Femur (tissue), 1 donor: ENCODE data around the gene CASQ2.

Experiments
- DNase-seq: peaks from one replicate; pipeline ENCODE4 v3.0.0-alpha.2; 2017

CASQ2 gene

DNA sequence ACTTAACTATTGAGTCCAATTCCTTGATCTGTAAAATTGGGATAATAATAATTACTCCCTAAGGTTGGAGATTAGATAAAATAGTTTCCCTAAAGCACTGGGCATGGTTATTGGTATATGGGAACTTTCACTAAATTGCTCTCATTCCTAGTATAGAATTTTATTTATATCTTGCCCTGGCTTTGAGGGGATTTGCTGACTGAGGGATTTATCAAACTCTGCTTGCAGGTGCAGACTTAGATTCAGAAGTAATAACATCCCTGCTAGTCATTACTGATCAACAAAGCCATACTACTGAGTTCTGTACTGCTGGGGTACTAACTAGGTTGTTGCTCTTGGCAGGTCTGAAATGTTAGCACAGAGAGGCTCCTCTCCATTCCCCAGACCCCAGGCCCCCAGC lies 41.9 kb downstream of the CASQ2 start:
- no peak for DNase-seq

DNA sequence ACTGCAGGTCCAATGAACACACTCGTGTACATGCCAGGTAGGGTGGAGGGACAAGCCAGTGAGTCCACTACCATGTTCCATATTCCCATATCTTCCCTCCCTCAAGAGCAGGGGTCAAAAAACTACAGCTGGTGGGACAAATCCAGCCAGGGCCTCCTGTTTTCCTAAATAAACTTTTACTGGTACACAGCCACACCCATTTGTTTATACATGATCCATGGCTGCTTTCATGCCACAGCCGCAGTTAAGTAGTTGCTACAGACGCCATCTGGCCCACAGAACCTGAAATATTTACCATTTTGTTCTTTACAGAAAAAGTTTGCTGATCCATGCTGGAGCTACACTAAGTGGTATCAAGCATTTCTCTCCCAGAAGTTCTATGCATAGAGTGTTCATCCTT lies 42.4 kb downstream of the CASQ2 start:
- DNase-seq: no peak

DNA sequence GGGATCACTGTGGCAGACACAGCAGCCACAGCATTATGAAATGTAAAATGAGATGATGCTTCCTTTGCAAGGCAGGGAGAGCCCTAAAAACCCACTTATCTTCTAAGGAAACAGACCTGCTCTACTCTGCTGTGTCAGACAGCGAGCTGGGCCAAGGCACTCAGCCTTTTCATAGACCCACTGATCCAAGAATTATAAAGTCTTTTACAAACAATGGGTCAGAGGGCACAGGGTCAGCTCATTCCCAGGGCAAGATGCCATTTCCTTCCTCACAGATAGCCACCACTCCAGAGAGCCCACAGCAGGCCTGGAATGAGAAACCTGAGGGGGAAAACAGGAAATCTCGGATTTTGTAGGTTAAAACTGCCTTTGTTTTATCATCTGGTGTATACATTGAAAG lies 42.9 kb downstream of the CASQ2 start:
- DNase-seq: no peak

DNA sequence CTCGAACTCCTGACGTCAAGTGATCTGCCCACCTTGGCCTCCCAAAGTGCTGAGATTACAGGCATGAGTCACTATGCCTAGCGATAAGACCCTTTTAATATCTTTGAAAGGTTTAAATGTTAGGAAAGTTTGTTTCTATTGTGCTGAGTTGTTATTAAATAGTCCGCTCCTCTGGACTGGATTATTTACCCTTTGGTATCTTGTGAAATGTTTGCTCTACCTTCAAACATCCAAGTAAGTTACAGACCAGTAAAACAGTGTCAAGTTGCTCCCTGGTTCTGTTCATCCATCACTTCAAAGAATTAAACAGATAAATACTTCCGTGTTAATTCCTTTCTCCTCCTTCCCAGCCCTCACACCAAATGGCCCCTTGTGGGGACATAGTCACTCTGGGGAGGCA lies 44.8 kb downstream of the CASQ2 start:
- no peak for DNase-seq

DNA sequence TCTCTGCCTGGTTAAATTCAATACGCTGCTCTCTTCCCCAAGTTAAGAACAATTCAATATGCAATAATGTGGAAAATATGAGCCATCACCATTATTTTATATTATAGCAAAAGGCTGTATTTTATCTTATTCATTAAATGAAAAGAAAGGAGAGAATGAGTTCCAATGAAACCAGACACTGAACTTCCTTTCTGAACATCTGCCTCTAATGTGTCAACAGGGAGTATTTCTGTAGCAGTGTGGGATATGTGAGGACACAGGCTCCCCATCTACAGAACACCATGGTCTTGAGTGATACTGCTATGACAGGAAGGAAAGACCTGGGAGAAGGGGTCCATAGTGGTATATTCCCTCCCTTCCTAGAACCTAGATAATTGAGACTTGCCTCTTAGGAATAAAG lies 46.3 kb downstream of the CASQ2 start:
- no peak for DNase-seq

DNA sequence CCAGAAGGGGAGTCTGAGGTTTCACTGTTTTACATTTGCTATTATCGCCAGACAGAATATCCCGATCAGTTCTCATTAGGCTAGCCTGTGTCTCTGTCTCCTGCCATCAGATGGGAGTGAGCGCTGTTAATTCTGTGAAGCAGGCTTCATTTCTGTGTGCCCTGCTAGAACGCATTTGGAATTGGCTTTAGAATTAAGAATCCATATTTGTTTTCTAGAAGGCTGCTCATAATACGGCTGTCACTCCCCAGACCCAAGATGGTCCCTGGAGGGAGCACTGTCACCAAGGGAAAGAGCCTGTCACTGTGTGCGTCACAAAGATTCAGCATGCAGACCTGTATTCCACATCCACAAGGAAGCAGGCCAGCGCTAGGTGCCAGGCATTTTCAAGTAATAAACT lies 49.2 kb downstream of the CASQ2 start:
- DNase-seq: no peak

DNA sequence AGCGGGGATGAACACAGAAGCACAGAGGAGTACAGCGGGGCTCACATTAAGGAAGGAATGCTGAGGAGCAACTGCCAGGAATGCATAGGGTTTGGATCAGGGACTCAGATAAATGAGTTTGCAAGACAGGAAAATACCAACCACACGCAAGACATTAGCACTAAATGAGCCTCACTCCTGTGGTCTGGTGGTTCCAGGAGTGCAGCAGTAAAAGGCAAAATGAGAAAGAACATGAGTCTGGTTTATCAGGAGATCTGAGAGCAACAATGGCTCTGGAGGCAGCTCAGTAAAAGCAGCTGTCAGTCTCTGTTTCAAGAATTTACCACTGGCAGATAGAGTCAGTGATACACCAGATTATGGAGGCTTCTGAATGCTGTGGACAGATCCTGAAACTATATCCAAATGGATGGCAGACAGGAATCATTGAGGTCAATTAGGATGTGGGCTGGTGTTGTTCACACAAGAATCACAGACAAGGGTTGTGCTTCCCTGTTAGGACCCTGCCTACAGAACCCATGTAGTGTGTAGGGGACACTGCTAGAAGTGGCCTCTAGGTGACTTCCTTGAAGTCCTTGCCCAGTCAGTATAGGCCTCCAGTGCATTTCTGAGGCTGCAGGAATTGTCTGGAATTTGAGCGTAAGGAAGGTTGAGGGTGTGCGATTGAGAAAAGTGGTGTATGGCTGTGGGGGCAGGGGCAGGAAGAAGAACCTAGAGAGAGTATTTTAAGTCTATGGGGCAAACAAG lies 50.3 kb downstream of the CASQ2 start:
- DNase-seq: no peak

DNA sequence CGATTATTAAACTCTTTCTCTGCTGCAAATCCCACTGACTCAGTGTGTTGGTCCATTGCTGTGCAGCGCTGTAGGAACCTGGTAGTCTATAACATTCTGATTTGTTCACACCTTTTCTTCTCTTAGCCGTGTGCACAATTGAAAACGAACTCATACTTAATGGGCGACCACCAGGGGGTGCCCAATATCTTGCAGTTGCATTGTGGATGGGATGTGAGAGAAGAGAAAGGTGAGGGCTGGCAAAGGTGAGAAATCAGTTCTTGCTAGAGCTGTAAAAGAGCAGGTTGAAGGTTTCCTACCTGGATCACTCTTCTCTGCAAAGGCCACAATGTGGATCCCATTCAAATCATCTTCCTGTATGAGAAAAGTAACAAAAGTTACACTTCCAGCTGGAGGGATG lies 51.0 kb downstream of the CASQ2 start:
- DNase-seq: no peak

DNA sequence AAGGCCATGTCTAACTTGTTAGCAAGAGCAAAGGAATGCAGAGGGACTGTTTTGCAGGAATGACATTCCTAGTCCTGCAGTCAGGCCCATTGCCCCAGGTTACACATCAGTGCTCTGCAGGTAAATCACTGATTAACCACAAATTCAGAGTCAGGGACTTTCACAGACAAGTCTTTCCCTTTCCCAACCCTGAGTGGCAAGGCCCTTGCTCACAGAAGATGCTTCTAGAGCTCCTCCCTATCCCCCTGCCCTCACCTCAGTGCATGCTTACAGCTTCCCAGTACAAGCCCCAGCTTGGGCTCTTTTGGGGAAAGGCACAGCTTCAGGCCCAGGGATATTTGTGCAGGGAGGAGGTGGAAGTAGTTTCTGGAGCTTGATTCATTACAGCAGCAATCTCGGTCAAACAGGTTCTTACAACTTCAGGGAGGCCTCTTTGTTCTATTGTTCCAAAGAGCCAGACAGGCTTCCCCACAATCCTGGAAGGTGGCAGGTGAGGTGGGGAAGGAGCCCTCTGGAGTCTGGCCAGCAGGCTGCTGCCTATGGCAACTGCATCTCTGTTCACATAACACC lies 53.9 kb downstream of the CASQ2 start:
- no peak for DNase-seq

DNA sequence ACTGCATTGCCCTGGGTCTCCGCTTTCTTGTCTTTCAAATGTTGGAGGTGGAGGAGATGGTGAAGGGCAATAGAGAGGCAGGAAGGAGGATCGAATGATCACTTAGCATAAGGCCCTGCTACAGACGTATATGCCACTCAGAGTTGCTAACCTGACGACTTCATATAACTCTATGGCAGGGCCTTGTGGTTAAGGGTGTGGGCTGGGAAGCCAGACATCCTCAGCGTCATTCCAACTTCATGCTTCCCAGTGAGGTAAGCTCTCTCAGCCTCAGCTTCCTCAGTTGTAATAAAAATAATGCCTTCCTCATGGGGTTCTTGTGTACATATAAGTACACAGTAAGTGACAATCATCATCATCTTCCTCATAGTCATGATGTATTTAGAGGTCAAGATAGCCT lies 54.6 kb downstream of the CASQ2 start:
- DNase-seq: no peak

DNA sequence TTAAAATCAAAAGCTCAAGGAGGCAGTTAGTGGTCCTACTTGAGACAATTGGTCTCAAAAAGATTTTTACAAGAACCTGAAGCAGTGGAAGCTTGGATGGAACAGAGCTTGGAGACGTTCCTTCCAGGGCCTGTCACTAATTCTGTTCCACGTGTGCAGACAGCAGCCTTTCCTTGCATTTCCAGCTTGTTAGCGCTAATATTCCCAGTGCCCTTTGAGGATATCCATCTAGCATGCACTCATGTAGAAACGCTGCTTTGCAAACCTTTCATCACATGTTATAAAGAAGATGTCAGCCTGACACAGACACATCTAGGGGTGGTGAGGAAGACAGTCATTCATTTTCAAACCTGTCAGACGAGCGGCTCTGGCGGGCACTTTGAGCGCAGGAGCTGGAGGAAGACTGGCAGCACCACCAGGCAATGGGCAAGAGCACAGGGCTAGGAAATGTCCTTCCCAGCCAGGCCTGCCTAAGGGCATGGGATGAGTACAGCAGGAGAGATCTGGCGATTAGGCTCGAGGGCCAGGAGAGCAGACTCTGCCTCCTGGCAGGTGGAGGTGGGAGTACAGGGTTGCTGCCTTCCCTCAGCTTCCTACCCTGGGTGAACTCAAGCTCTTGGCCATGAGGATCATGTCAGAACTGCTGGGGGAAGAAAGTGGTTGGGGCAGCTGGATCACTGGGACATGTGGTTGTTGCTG lies 55.5 kb downstream of the CASQ2 start:
- no peak for DNase-seq

DNA sequence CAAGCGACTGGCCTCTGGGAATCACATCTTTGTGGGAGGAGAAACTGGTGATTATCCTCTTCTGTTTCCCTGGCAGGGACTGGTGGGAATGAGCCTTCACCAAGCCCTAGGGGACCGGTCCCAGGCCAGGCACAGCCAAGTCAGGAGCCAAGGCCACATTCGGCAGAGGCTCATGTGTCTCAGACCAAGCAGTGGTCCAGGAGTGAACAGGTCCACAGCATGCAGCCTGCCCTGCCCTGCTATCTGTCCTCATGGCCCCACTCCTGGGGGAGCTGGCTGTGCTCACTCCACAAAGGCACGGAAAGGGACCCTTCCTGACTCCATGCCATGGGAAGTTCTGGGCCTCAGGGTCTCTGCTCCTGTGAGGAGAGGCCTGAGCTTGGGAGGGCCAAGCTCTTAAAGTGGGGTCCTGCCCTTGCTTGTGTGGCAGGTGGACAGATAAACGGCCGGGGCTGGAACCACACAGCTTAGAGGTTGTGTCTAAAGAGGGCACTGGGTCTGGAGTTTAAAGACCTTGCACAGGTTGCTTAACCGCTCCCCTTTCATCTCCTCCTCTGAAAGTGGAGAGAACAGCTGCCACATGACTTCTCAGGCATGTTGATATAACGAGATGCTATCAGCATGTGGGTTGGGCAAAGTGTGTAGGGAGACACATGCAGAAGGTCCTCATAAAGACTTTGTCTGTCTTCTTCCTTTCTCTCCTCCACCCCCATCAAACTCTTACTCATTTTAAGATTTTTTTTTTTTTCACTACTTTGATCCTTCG lies 57.5 kb downstream of the CASQ2 start:
- DNase-seq: no peak

DNA sequence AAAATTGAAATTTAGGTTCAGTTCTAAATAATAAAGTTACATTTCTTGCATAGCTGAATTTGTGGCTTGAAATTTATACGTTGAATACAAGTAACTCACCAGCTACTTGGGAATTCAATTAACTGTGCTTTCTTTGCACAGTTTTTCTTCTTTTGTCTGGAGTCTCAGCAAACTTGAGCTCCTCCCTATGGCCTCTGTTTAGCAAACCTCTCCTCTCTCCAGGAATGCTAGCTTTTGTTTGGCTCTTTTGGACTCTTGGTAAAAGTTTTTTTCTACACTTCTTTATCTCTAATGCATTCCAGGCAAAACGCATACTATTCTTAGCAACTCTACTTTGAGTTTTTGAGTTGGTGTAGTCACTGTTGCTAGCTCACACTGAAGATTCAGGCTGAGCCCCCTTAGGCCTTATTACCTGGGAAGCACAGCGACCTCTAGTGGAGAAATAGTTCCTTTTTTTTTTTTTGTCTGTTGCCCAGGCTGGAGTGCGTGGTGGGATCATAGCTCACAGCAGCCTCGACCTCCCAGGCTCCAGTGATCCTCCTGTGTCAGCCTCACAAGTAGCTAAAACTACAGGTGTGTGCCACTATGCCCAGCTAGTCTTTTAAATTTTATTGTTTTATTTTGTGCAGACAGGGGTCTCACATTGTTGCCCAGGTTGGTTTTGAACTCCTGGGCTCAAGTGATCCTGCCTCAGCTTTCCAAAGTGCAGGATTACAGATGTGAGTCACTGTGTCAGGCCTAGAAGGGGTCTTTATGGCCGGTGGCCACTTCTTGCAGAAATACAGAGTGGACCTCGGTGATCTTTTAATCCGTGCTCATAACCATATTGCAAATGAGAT lies 61.7 kb downstream of the CASQ2 start:
- no peak for DNase-seq

DNA sequence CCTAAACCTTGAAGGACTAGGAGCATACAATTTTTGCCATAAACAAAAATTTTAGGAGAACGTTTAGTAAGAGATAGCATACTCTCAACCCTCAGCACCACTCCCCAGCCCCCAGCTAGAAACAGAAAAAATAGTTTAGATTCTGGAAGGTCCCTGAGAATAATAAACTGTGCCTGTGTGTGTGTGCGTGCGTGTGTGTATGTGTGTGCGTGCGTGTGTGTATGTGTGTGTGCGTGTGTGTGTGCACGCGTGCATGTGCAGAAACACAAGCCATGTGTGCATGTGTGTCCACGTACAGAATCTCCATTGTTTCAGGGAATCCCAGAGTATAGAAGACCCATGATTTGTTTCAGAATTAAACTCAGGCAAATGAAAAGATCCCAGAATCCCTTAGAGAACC lies 62.6 kb downstream of the CASQ2 start:
- DNase-seq: no peak

DNA sequence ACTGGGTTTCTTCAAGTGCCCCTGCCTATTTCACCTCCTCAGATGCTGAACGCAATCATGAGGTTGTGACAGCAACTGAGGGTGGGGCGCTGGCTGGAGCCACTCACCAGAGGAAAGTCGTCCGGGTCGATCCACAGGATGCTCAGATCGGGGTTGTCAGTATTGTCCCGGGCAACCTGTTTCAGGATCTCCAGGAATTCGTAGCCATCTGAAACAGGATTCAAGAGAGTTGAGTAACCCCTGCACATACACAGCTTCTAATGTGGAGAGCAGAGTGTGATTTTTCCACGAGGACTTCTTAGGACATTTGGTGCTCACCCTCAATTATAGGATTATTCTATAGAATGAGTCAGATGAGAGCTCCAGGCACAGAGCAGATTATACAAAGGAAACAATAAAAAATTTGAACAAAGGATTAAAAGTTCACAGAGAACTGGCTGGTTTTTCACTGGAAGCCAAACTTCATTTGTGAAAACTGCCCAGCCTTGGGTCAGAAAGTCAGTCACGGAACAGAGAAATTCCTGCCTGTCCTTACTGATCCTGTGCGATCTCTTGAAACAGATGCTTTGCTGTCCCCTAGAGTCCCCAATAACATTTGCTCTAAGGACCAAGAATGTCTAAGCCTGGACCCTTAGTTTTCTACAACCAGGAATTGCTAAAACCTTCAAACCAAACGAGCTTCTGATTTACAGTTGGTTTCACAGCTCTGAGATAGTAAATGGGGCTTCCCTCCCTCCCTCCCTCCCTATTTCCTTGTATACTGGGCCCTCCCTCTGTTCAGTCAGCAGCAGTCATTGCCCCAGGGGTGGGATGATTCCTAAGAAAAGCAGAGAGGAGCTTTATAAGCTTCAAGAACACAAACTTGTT lies 63.2 kb downstream of the CASQ2 start:
- no peak for DNase-seq

DNA sequence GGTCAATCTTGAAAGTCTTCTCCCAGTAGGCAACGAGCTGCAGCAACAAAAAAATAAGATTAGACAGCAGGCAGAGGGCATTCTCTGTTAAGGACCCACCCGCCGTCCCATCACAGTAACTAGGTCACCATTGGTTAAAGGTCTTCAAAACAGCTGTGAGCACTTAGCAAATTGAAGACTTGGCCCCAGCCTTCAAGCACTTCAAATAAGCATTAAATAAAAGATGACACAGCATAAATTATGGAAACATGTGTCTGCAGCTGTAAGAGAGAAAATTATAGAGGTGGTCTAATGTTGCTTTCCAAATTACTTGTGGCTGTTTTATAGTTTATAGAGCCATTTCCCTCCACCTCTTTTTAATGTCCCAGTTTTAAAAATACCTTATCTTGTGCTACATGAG lies 65.6 kb downstream of the CASQ2 start:
- DNase-seq: no peak

DNA sequence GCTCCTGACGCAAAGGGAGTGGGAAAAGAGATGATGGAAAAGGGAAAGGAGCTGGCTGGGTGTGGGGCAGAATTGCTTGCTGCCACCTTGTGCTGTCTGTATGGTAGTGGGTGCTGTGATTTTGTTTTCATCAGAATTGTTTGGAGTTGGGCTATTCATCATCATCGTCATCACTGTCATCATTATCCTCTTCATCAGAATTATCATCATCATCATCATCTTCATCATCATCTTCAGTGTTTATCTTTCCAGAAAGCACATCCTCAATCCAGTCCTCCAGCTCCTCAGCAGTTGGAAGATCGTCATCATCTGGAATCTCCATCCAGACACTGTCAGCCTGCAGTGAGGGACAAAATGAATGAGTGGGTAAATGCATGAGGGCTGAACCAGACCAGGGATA lies 67.4 kb downstream of the CASQ2 start:
- no peak for DNase-seq

DNA sequence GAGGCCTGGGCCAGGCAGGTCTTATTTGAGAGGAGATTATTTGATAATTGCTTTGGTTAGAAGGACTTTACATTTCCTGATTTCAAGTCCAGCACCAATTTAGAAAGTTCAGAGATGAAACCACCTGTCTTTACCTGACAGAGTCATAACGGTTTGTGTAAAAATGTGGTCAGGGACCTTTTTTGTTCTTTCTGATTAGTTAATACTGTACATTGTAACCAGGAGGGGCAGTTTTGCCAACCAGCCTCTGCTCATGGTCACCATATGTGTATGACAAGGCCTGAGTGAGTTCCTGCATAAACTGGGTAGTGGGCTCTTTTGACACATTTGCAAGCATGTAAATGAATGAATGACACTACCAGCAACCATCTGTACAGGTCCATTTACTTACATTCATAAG lies 70.9 kb downstream of the CASQ2 start:
- no peak for DNase-seq

DNA sequence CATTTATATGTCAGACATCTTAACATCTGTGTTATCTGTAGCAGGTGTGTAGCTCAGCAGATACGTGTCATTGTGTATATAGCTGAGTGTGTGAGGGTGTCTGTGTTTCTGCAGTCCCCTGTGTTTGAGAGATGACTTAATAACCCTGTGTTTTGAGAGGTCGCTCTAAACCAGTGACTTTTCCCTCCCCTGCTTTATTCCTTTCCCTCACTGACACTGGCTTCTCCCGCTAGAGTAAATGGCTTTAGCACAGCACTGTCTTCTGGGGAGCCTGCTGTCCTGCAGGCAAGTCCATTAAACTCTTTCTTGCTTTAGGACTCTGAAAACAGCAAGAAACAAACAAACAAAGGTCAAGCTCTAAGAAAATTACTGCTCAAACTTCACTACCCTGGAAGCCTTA lies 73.7 kb downstream of the CASQ2 start:
- DNase-seq: no peak

DNA sequence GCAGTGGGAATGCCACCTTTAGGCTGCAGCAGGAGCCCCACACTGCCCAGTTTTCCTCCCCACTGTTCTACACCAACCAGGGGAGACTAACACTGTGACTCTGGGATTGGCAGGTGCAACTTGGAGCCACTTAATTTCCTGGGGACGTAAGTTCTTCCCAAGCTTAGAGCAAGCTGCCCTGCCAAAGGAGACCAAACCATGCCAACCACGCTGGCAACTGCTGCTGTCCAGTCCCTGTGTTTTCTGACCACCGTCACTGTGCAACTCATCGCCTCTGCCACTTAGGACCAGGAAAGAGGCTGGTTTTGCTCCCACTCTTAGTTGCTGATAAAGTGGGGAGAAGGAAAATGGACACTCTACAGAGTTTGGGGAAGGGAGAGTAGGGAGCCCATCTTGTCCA lies 76.3 kb downstream of the CASQ2 start:
- no peak for DNase-seq

DNA sequence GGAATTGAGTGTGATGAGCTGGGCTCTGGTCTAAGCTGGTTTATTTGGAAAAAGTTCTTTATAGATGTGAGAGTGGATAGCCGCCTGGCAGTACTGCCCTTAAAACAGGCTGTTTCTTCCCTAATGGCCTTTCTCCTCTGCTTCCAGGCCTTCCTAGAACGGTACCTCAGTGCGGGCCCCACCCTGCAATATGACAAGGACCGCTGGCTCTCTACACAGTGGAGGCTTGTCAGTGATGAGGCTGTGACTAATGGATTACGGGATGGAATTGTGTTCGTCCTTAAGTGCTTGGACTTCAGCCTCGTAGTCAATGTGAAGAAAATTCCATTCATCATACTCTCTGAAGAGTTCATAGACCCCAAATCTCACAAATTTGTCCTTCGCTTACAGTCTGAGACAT lies 77.5 kb downstream of the CASQ2 start:
- DNase-seq: no peak

DNA sequence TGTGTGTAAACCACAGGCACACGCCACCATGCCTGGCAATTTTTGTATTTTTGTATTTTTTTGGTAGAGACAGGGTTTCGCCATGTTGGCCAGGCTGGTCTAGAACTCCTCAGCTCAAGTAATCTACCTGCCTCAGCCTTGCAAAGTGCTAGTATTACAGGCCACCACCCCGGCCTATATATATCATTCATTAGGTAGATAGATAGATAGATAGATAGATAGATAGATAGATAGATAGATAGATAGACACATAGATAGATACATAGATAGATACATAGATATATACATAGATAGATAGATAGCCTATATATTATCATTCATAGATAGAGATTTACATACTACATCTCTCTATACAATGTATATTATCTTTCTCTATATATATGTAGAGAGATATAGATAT lies 80.8 kb downstream of the CASQ2 start:
- no peak for DNase-seq
